ENCODE results near the gene IGSF21.

DNA sequence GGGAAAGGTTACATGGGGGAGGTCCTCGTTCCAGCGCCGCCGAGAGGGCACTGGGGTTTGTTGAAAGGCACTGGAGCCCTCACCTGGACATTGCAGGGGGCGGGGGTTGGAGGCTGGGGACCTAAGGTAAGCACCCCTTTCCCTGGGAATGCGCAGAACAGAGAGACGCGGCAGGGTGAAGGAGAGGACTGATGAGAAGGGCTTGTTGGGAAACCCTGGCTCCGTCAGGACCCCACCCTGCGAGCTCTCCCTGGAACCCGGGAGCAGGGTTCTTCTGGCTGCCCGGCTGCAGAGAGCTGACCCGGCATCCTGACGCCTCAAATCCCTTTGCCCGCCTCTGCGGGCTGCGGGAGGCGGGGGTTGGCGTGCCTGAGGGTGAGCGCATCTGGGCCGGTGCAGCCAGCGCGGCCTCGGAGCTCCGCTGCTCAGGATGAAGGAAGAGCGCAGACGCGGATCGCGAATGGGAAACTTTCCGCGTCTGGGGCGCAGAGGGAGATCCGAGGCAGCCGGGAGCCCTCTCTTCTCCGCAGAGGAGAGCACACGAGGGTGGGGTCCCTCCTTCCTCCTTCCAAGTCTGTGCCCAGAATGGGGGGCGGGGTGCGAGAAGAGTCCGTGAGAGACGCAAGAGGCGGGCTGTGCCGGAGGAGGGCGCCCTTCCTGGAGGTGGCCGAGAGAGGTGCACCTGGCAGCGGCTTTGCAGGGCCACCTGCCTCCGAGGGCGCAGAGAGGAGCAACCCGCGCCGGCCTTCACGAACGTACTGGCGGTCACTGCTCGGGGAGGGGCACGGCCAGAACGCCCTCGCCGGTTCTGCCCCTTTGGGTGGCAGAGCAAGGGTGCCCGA, 2.4 kb downstream of the IGSF21 start:
- TF ChIP-seq MTA2 (IDR thresholded peaks at IDR 0.05; ENCODE audit: low read depth) (no peak), POLR2AphosphoS5 (IDR thresholded peaks at IDR 0.05; ENCODE audit: low read length) (no peak), MXI1 (IDR thresholded peaks at IDR 0.05; ENCODE audit: low read depth, low read length) (no peak), EZH2 (IDR thresholded peaks at IDR 0.05; ENCODE audit: borderline replicate concordance, control insufficient read depth, low read depth, low read length) (no peak), RAD21 (IDR thresholded peaks at IDR 0.05; ENCODE audit: insufficient read depth, low read depth, low read length) (no peak), ZNF384 (IDR thresholded peaks at IDR 0.05; ENCODE audit: borderline replicate concordance, low read depth, low read length) (no peak)
- TF ChIP-seq, protein P1, sequence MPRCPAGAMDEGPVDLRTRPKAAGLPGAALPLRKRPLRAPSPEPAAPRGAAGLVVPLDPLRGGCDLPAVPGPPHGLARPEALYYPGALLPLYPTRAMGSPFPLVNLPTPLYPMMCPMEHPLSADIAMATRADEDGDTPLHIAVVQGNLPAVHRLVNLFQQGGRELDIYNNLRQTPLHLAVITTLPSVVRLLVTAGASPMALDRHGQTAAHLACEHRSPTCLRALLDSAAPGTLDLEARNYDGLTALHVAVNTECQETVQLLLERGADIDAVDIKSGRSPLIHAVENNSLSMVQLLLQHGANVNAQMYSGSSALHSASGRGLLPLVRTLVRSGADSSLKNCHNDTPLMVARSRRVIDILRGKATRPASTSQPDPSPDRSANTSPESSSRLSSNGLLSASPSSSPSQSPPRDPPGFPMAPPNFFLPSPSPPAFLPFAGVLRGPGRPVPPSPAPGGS (IDR thresholded peaks at IDR 0.05; ENCODE audit: borderline replicate concordance, insufficient read depth, low read depth, low read length, poor library complexity, severe bottlenecking): no peak

Data from GM12878 (cell line).